Upper lobe of left lung (tissue), 6 donors: ENCODE measurements around the gene CLDN19. TPM values are rescaled to one million over a fixed set of nuclear protein-coding genes. Genes with fewer than 3 reads are reported as not detected.

Experiments used
- ATAC-seq, 2 donors: fragments of 200-7000 bp; cut with Tn5 transposase; one replicate each; pipeline ENCODE4 v1.9.1; 2022; ENCODE audit warnings: mild to moderate bottlenecking in 2 of 2, moderate library complexity in 2 of 2; ENCODE audit not compliant: low FRiP score in 2 of 2
- DNase-seq, 2 donors: peaks; one replicate each; pipeline ENCODE4 v3.0.0-alpha.2; 2019 to 2020
- H3K27ac ChIP-seq, 4 donors: fragments of 200-600 bp; sonication (generic); one replicate each; pipeline ENCODE4 v1.5.1; 2016 to 2019
- H3K27me3 ChIP-seq, 4 donors: fragments of 200-600 bp; sonication (generic); one replicate each; pipeline ENCODE4 v1.5.1; 2017 to 2019
- H3K36me3 ChIP-seq, 4 donors: fragments of 200-600 bp; sonication (generic); one replicate each; pipeline ENCODE4 v1.5.1; 2016 to 2019
- H3K4me1 ChIP-seq, 4 donors: fragments of 200-600 bp; sonication (generic); one replicate each; pipeline ENCODE4 v1.5.1; 2018 to 2019
- H3K4me3 ChIP-seq, 4 donors: fragments of 200-600 bp; sonication (generic); one replicate each; pipeline ENCODE4 v1.5.1; 2017 to 2019; ENCODE audit warnings: mild to moderate bottlenecking in 2 of 4, moderate library complexity in 1 of 4
- H3K9me3 ChIP-seq, 4 donors: fragments of 200-600 bp; sonication (generic); one replicate each; pipeline ENCODE4 v1.5.1; 2018 to 2019
- CTCF ChIP-seq, 6 experiments: fragments of 450-650 bp in 4 of 6; fragments of 200-600 bp in 2 of 6; sonication (generic) in 2 of 6; IDR thresholded peaks; one replicate each; pipeline ENCODE4 v1.5.1; 2016 to 2019; ENCODE audit warnings: antibody characterized with exemption in 6 of 6
- EP300 ChIP-seq, 4 donors: sonication (generic); formaldehyde crosslinking; IDR thresholded peaks; one replicate each; pipeline ENCODE4 v1.5.1; 2017; ENCODE audit warnings: antibody characterized with exemption in 4 of 4, control low read depth in 2 of 4
- POLR2A ChIP-seq, 4 donors: fragments of 450-650 bp; IDR thresholded peaks; one replicate each; pipeline ENCODE4 v1.5.1; 2016 to 2017; ENCODE audit warnings: antibody characterized with exemption in 4 of 4, mild to moderate bottlenecking in 2 of 4
- POLR2AphosphoS5 ChIP-seq, 2 donors: sonication (generic); formaldehyde crosslinking; IDR thresholded peaks; one replicate each; pipeline ENCODE4 v1.5.1; 2017; ENCODE audit warnings: antibody characterized with exemption in 2 of 2
- WGBS, 2 donors: methylation state at CpG; one replicate each; pipeline ENCODE4 v1.1.5; 2017 to 2018; 5-methylcytosine and 5-hydroxymethylcytosine counted together
- total RNA-seq, 6 donors: library from RNA; depleted of rRNA in 4 of 6; stranded (reverse); fragments of >200 nt in 4 of 6; gene quantifications; one replicate each; pipeline versions ENCODE4 v1.1.0 to v1.2.1, GENCODE V29; 2016 to 2021
- donor health status: DM: no; HTN: no; CAD: no; lungs with moderate emphysema.
- donor health status: DM: no; HTN: yes; CAD: no; lungs with severe emphysema.

Gene CLDN19
- total RNA-seq, 6 donors from 2014 or later: not detected

- DNase-seq: no peak
- Histone ChIP-seq H3K36me3 (peaks cover 10 to 17% (median 12%) of the 10 kb centered on the region in 4 donors), H3K9me3 (no peaks in the 10 kb centered on the region), H3K27me3 (no peaks in the 10 kb centered on the region), H3K27ac (no peak overlapping the region), H3K4me3 (no peak overlapping the region), H3K4me1 (no peaks in the 10 kb centered on the region)
- TF ChIP-seq POLR2A (IDR thresholded peaks at IDR 0.05): no peak
- no peak for TF ChIP-seq CTCF (IDR thresholded peaks at IDR 0.05)
- no peak for TF ChIP-seq EP300 (IDR thresholded peaks at IDR 0.05)
- no peak for TF ChIP-seq POLR2AphosphoS5 (IDR thresholded peaks at IDR 0.05)
- WGBS, 2 donors: 86 to 95% methylated on average over 8 of the region's 8 CpGs
- ATAC-seq: no peak
Measured at GRCh38 chr1:42742141-42742540, 2.1 kb upstream of the CLDN19 start.

GRCh38 chr1:42741706-42742105 is 1.7 kb upstream of the CLDN19 start:
- WGBS, 2 donors: 76 to 81% methylated on average over 3 to 4 of the region's 4 CpGs
- H3K4me3 ChIP-seq: no peak overlapping the region
- H3K9me3 ChIP-seq: no peaks in the 10 kb centered on the region
- H3K4me1 ChIP-seq: no peaks in the 10 kb centered on the region
- TF ChIP-seq POLR2AphosphoS5 (IDR thresholded peaks at IDR 0.05): no peak
- TF ChIP-seq CTCF (IDR thresholded peaks at IDR 0.05): no peak
- no peak for TF ChIP-seq EP300 (IDR thresholded peaks at IDR 0.05)
- TF ChIP-seq POLR2A (IDR thresholded peaks at IDR 0.05): no peak
- no peak overlapping the region for H3K27ac ChIP-seq
- H3K36me3 ChIP-seq: peaks cover 7 to 12% (median 10%) of the 10 kb centered on the region in 4 donors
- no peaks in the 10 kb centered on the region for H3K27me3 ChIP-seq
- DNase-seq: no peak
- ATAC-seq: no peak

- peak in 1 of 2 donors; percentile 70 for DNase-seq
- no peak for ATAC-seq
Measured at GRCh38 chr1:42740851-42741580, 980 bp upstream of the CLDN19 start.

GRCh38 chr1:42738678-42739226 is 1.3 kb downstream of the CLDN19 start:
- DNase-seq: no peak
- no peak overlapping the region for H3K27ac ChIP-seq
- WGBS, 2 donors: 79 to 83% methylated on average over 4 to 7 of the region's 8 CpGs
- no peaks in the 10 kb centered on the region for H3K27me3 ChIP-seq
- H3K4me3 ChIP-seq: no peak overlapping the region
- no peaks in the 10 kb centered on the region for H3K36me3 ChIP-seq
- TF ChIP-seq POLR2AphosphoS5 (IDR thresholded peaks at IDR 0.05) (no peak), EP300 (IDR thresholded peaks at IDR 0.05) (no peak), POLR2A (IDR thresholded peaks at IDR 0.05) (no peak), CTCF (IDR thresholded peaks at IDR 0.05) (no peak)
- no peaks in the 10 kb centered on the region for H3K9me3 ChIP-seq
- no peak for ATAC-seq
- no peaks in the 10 kb centered on the region for H3K4me1 ChIP-seq

More at GRCh38 chr1:42740851-42741580, 980 bp upstream of the CLDN19 start:
- no peaks in the 10 kb centered on the region for H3K4me1 ChIP-seq
- H3K4me3 ChIP-seq: no peak overlapping the region
- H3K36me3 ChIP-seq: peaks cover 0 to 5% (median 3%) of the 10 kb centered on the region in 4 donors
- H3K27ac ChIP-seq: no peak overlapping the region
- no peaks in the 10 kb centered on the region for H3K9me3 ChIP-seq
- WGBS, 2 donors: 67 to 80% methylated on average over 7 to 19 of the region's 19 CpGs
- H3K27me3 ChIP-seq: no peaks in the 10 kb centered on the region
- no peak for TF ChIP-seq POLR2A (IDR thresholded peaks at IDR 0.05)
- TF ChIP-seq CTCF (IDR thresholded peaks at IDR 0.05): no peak
- no peak for TF ChIP-seq EP300 (IDR thresholded peaks at IDR 0.05)
- no peak for TF ChIP-seq POLR2AphosphoS5 (IDR thresholded peaks at IDR 0.05)
